IMR-90 (cell line): ENCODE data around the gene NR4A3.

Experiments used
- BHLHE40 ChIP-seq: fragments of 150-350 bp; IDR thresholded peaks from 2 replicates; pipeline ENCODE4 v1.6.1; 2016; ENCODE audit warnings: mild to moderate bottlenecking, low read depth, low read length
- FOS ChIP-seq: fragments of 150-350 bp; IDR thresholded peaks from 2 replicates; pipeline ENCODE4 v1.6.1; 2016; ENCODE audit warnings: low read depth, low read length
- POLR2A ChIP-seq: IDR thresholded peaks from 2 replicates; pipeline ENCODE4 v1.6.1; 2012; ENCODE audit warnings: mild to moderate bottlenecking, low read depth, low read length
- RFX5 ChIP-seq: IDR thresholded peaks from 2 replicates; pipeline ENCODE4 v1.8.0; 2012; ENCODE audit warnings: low read depth, mild to moderate bottlenecking, low read length, moderate library complexity
- TF ChIP-seq, protein P1 (sequence below): conservative IDR thresholded peaks from 2 replicates; pipeline ENCODE4 v1.5.1; 2012; ENCODE audit warnings: mild to moderate bottlenecking, low read depth, low read length, improper control_type of control experiment

GRCh38 chr9:99840072-99840471, 18.4 kb downstream of the NR4A3 start:
- TF ChIP-seq RFX5 (no peak), FOS (no peak), POLR2A (no peak), BHLHE40 (no peak)
- TF ChIP-seq, protein P1, sequence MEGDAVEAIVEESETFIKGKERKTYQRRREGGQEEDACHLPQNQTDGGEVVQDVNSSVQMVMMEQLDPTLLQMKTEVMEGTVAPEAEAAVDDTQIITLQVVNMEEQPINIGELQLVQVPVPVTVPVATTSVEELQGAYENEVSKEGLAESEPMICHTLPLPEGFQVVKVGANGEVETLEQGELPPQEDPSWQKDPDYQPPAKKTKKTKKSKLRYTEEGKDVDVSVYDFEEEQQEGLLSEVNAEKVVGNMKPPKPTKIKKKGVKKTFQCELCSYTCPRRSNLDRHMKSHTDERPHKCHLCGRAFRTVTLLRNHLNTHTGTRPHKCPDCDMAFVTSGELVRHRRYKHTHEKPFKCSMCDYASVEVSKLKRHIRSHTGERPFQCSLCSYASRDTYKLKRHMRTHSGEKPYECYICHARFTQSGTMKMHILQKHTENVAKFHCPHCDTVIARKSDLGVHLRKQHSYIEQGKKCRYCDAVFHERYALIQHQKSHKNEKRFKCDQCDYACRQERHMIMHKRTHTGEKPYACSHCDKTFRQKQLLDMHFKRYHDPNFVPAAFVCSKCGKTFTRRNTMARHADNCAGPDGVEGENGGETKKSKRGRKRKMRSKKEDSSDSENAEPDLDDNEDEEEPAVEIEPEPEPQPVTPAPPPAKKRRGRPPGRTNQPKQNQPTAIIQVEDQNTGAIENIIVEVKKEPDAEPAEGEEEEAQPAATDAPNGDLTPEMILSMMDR, result no peak
